Smooth muscle cell (in vitro differentiated cells): ENCODE data around the gene SCN1A. TPM values are rescaled to one million over a fixed set of nuclear protein-coding genes. Genes with fewer than 3 reads are reported as not detected.

Experiments
- DNase-seq: peaks from one replicate; lab custom pipeline; 2025; ENCODE audit not compliant: unreplicated experiment; lab: John Stamatoyannopoulos, UW
- H2AFZ ChIP-seq: fragments of 200-600 bp; sonication (generic); 2 replicates; pipeline ENCODE4 v1.6.0; 2016; ENCODE audit warnings: antibody characterized with exemption, low read depth, mild to moderate bottlenecking
- H3F3A ChIP-seq: fragments of 200-600 bp; sonication (generic); 2 replicates; pipeline ENCODE4 v1.6.0; 2017; ENCODE audit warnings: antibody characterized with exemption, low read depth
- H3K27ac ChIP-seq: fragments of 200-600 bp; sonication (generic); 2 replicates; pipeline ENCODE4 v1.5.1; 2016; ENCODE audit warnings: low read depth, mild to moderate bottlenecking
- H3K27me3 ChIP-seq: fragments of 200-600 bp; sonication (generic); 2 replicates; pipeline ENCODE4 v1.6.1; 2016; ENCODE audit warnings: low read depth, mild to moderate bottlenecking
- H3K36me3 ChIP-seq: fragments of 200-600 bp; sonication (generic); 2 replicates; pipeline ENCODE4 v1.5.1; 2016; ENCODE audit warnings: low read depth
- H3K4me1 ChIP-seq: fragments of 200-600 bp; sonication (generic); 2 replicates; pipeline ENCODE4 v1.5.1; 2016; ENCODE audit warnings: low read depth
- H3K4me2 ChIP-seq: fragments of 200-600 bp; sonication (generic); 2 replicates; pipeline ENCODE4 v1.6.0; 2016; ENCODE audit warnings: mild to moderate bottlenecking
- H3K4me3 ChIP-seq: fragments of 200-600 bp; sonication (generic); 2 replicates; pipeline ENCODE4 v1.5.1; 2016; ENCODE audit warnings: mild to moderate bottlenecking
- H3K79me2 ChIP-seq: fragments of 200-600 bp; sonication (generic); 2 replicates; pipeline ENCODE4 v1.6.0; 2016; ENCODE audit warnings: low read depth, mild to moderate bottlenecking
- H3K9ac ChIP-seq: fragments of 200-600 bp; sonication (generic); 2 replicates; pipeline ENCODE4 v1.6.0; 2016; ENCODE audit warnings: low read depth
- H3K9me3 ChIP-seq: fragments of 200-600 bp; sonication (generic); replicated peaks from 2 replicates; pipeline ENCODE4 v1.5.1; 2016; ENCODE audit warnings: low read depth
- H4K20me1 ChIP-seq: fragments of 200-600 bp; sonication (generic); 2 replicates; pipeline ENCODE4 v1.6.0; 2016; ENCODE audit warnings: low read depth
- WGBS: methylation state at CpG from one replicate; pipeline ENCODE4 v1.1.7; 2016; ENCODE audit warnings: low lambda C conversion rate; 5-methylcytosine and 5-hydroxymethylcytosine counted together
- polyA plus RNA-seq: library from polyadenylated mRNA; unstranded; fragments of >200 nt; fragmentation: Nextera tagmentation; extraction: Ambion mirVana; gene quantifications from 2 replicates; pipeline ENCODE4 v1.2.1, GENCODE V29; 2016
- total RNA-seq: library from RNA; depleted of rRNA; stranded (reverse); fragments of >200 nt; gene quantifications from 2 replicates; pipeline ENCODE4 v1.2.3, GENCODE V29; 2014
- TF ChIP-seq, protein P1 (sequence below): fragments of 200-600 bp; sonication (generic); IDR thresholded peaks from 2 replicates; pipeline ENCODE4 v1.5.1; 2017; ENCODE audit warnings: borderline replicate concordance, mild to moderate bottlenecking, antibody characterized with exemption; ENCODE audit not compliant: insufficient read depth, poor library complexity, severe bottlenecking

SCN1A gene
- total and polyA plus RNA-seq, 2 experiments from 2014 or later: not detected

DNA sequence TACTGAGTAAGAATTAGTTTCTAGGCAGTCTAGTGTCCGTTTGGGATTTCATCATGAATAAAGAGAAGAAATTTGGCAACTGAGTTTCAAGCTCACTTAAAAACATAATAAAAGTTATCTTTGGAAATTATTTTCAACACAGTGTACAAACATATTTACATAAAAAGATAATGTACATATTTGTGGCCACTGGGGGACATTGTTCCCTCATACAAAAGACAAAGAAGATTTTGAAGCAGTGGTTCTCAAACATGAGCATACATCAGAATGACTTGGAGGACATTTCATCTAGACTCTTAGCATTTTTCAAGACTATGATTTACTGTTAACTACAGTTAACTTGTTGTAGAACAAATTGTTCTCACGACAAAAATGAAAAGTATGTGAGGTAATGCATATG, 158.6 kb downstream of the SCN1A start:
- Histone ChIP-seq H3K27me3 (no peaks in the 10 kb centered on the region), H3K9ac (no peak overlapping the region), H4K20me1 (no peaks in the 10 kb centered on the region), H3K4me3 (no peak overlapping the region), H3K27ac (no peak overlapping the region), H3K4me2 (no peak overlapping the region), H3K4me1 (no peaks in the 10 kb centered on the region), H3K36me3 (no peaks in the 10 kb centered on the region), H3F3A (no peaks in the 10 kb centered on the region), H3K9me3 (no peaks in the 10 kb centered on the region), H2AFZ (no peak overlapping the region), H3K79me2 (no peaks in the 10 kb centered on the region)
- 81% methylated on average over 2 of the region's 2 CpGs for WGBS
- TF ChIP-seq, protein P1, sequence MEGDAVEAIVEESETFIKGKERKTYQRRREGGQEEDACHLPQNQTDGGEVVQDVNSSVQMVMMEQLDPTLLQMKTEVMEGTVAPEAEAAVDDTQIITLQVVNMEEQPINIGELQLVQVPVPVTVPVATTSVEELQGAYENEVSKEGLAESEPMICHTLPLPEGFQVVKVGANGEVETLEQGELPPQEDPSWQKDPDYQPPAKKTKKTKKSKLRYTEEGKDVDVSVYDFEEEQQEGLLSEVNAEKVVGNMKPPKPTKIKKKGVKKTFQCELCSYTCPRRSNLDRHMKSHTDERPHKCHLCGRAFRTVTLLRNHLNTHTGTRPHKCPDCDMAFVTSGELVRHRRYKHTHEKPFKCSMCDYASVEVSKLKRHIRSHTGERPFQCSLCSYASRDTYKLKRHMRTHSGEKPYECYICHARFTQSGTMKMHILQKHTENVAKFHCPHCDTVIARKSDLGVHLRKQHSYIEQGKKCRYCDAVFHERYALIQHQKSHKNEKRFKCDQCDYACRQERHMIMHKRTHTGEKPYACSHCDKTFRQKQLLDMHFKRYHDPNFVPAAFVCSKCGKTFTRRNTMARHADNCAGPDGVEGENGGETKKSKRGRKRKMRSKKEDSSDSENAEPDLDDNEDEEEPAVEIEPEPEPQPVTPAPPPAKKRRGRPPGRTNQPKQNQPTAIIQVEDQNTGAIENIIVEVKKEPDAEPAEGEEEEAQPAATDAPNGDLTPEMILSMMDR: no peak
- DNase-seq: no peak

DNA sequence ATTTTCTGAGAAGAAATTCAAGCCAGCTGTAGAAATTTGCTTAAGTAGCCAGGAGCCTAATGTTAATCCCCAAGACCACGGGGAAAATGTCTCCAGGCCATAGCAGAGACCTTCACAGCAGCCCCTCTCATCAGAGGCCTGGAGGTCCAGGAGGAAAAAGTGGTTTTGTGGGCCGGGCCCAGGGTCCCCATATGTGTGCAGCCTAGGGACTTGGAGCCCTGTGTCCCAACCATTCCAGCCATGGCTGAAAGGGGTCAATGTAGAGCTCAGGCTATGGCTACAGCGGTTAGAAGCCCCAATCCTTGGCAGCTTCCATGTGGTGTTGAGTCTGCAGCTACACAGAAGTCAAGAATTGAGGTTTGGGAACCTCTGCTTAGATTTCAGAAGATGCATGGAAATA, 160.1 kb downstream of the SCN1A start:
- H3K9me3 ChIP-seq: no peaks in the 10 kb centered on the region
- no peaks in the 10 kb centered on the region for H3K4me1 ChIP-seq
- WGBS: 83% methylated on average over 3 of the region's 3 CpGs
- H2AFZ ChIP-seq: no peak overlapping the region
- DNase-seq: no peak
- no peak overlapping the region for H3K9ac ChIP-seq
- H3F3A ChIP-seq: no peaks in the 10 kb centered on the region
- no peaks in the 10 kb centered on the region for H3K27me3 ChIP-seq
- no peaks in the 10 kb centered on the region for H3K79me2 ChIP-seq
- H4K20me1 ChIP-seq: no peaks in the 10 kb centered on the region
- no peak overlapping the region for H3K27ac ChIP-seq
- no peak overlapping the region for H3K4me3 ChIP-seq
- no peaks in the 10 kb centered on the region for H3K36me3 ChIP-seq
- TF ChIP-seq, protein P1: no peak
- H3K4me2 ChIP-seq: no peak overlapping the region

- Histone ChIP-seq H3K79me2 (no peaks in the 10 kb centered on the region), H3K36me3 (no peaks in the 10 kb centered on the region), H3K9ac (no peak overlapping the region), H3K27ac (no peak overlapping the region), H3K4me1 (no peaks in the 10 kb centered on the region), H4K20me1 (no peaks in the 10 kb centered on the region), H2AFZ (no peak overlapping the region), H3K4me2 (no peak overlapping the region), H3F3A (no peaks in the 10 kb centered on the region), H3K9me3 (no peaks in the 10 kb centered on the region), H3K27me3 (no peaks in the 10 kb centered on the region), H3K4me3 (no peak overlapping the region)
- TF ChIP-seq, protein P1: no peak
- DNase-seq: no peak
- WGBS: 95% methylated on average over 4 of the region's 4 CpGs
Observed at GRCh38 chr2:165961818-165962217, 166.0 kb downstream of the SCN1A start.

GRCh38 chr2:165959371-165959770, 168.4 kb downstream of the SCN1A start:
- Histone ChIP-seq H3F3A (peaks cover 5% of the 10 kb centered on the region), H3K4me2 (no peak overlapping the region), H3K9ac (no peak overlapping the region), H3K27ac (no peak overlapping the region), H3K79me2 (no peaks in the 10 kb centered on the region), H3K4me1 (peaks cover 6% of the 10 kb centered on the region), H3K27me3 (no peaks in the 10 kb centered on the region), H3K36me3 (no peaks in the 10 kb centered on the region), H2AFZ (no peak overlapping the region), H3K4me3 (no peak overlapping the region), H3K9me3 (no peaks in the 10 kb centered on the region), H4K20me1 (no peaks in the 10 kb centered on the region)
- TF ChIP-seq, protein P1: no peak
- no peak for DNase-seq
- WGBS: 91% methylated on average over 4 of the region's 4 CpGs
